ENCODE data around the gene BECN2. TPM values are rescaled to one million over a fixed set of nuclear protein-coding genes. Genes with fewer than 3 reads are reported as not detected.

The BECN2 gene
- total and polyA plus RNA-seq, 2 donors (not counting 3 experiments of a cell fraction or from before 2014, with no cell fraction given), result not detected

Other genes starting within 250 kb of the BECN2 start
- 19.8 and 23.5 TPM in 2 replicates for gene EXO1, start 109.6 kb upstream of the BECN2 start, total RNA-seq
- gene EXO1, start 109.6 kb upstream of the BECN2 start, polyA plus RNA-seq, result 2.2 and 4.1 TPM in 2 replicates
- not detected in 2 replicates for gene MAP1LC3C, start 41.3 kb downstream of the BECN2 start, total RNA-seq
- gene MAP1LC3C, start 41.3 kb downstream of the BECN2 start, polyA plus RNA-seq, result not detected in 2 replicates